ENCODE measurements around the gene TEX9. TPM values are rescaled to one million over a fixed set of nuclear protein-coding genes. Genes with fewer than 3 reads are reported as not detected.

Gene TEX9
- total and polyA plus RNA-seq, 2 of the 4 experiments (the other 2 are of a cell fraction) = 0.63 to 1.4 TPM

DNA sequence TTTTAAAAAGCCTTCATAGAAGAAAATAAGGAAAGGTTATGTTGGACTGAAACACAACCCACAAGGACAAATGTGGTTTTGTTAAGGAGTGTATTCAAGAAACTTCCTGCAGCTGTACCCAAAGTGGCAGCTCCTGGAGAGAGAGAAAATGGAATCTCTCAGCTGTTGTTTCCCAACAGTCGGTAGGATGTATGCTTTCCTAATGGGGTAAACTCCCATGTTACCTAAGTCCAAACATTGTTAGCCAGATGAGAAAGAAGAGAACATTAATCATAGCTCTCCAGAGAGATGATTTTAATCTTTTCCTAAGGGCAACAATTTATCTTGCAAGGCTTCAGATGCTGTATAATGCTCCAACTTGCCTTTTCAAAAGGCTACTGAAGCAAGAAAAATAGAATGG, 22.6 kb upstream of the TEX9 start:
- Histone ChIP-seq H4K8ac (ENCODE audit: low read depth in 2 of 2, low read length in 2 of 2) (no peak overlapping the region), H2AFZ (replicated peaks; ENCODE audit: low read length, poor library complexity) (no peak overlapping the region), H2BK15ac (ENCODE audit: low read depth, low read length) (no peak overlapping the region), H2AK9ac (replicated peaks; ENCODE audit: low read depth, low read length, poor library complexity) (no peak overlapping the region), H3K4ac (ENCODE audit: low read depth, low read length) (no peak overlapping the region), H4K5ac (ENCODE audit: low read depth, low read length) (no peak overlapping the region), H4K20me1 (ENCODE audit: insufficient read depth, low read length) (no peaks in the 10 kb centered on the region), H3K23ac (ENCODE audit: low read depth, low read length) (no peak overlapping the region), H3K4me3 (ENCODE audit: insufficient read depth, low read depth, low read length) (no peak overlapping the region), H3K27ac (ENCODE audit: insufficient read depth, low read length) (no peak overlapping the region), H3K36me3 (ENCODE audit: control insufficient read depth, insufficient read depth, low read length) (no peaks in the 10 kb centered on the region), H3K9me1 (ENCODE audit: insufficient read depth, low read length) (no peaks in the 10 kb centered on the region), H3K18ac (ENCODE audit: low read depth, low read length) (no peak overlapping the region), H3K79me1 (ENCODE audit: low read depth in 1 of 2, low read length in 2 of 2) (no peaks in the 10 kb centered on the region), H2BK5ac (ENCODE audit: low read depth, low read length, poor library complexity, severe bottlenecking) (no peak overlapping the region), H4K91ac (ENCODE audit: insufficient read depth, low read depth, low read length) (no peak overlapping the region), H3K9ac (ENCODE audit: low read depth, low read length) (no peak overlapping the region), H3K4me1 (ENCODE audit: control insufficient read depth, insufficient read depth, low read length) (no peaks in the 10 kb centered on the region), H2BK20ac (ENCODE audit: low read depth, low read length) (no peak overlapping the region), H2BK120ac (ENCODE audit: low read depth, low read length) (no peak overlapping the region), H3K14ac (replicated peaks; ENCODE audit: low read depth, low read length) (no peak overlapping the region), H3K9me3 (ENCODE audit: control insufficient read depth, insufficient read depth, low read length) (no peaks in the 10 kb centered on the region), H3K27me3 (ENCODE audit: control insufficient read depth, insufficient read depth, low read length) (no peaks in the 10 kb centered on the region), H3K4me2 (ENCODE audit: low read depth, low read length) (no peak overlapping the region), H2AK5ac (ENCODE audit: low read depth, low read length) (no peak overlapping the region), H3K56ac (ENCODE audit: extremely low read depth, insufficient read depth, low read length) (no peak overlapping the region)
- DNase-seq (no peak), ATAC-seq (ENCODE audit: low read depth) (no peak)
- CTCF ChIA-PET = no interaction called here
- POLR2A ChIA-PET (ENCODE audit: unreplicated experiment) = no interaction called here
- no peak for TF ChIP-seq ELK1 (IDR thresholded peaks at IDR 0.05; ENCODE audit: borderline replicate concordance, low read depth, low read length)
- TF ChIP-seq RFX5 (IDR thresholded peaks at IDR 0.05; ENCODE audit: low read depth, low read length) = no peak
- TF ChIP-seq RAD21 (IDR thresholded peaks at IDR 0.05; ENCODE audit: low read length) = no peak
- TF ChIP-seq NFE2L2 (IDR thresholded peaks at IDR 0.05; ENCODE audit: low read depth, low read length) = no peak
- TF ChIP-seq RCOR1 (IDR thresholded peaks at IDR 0.05; ENCODE audit: insufficient replicate concordance, low read length) = no peak
- TF ChIP-seq, protein P1, sequence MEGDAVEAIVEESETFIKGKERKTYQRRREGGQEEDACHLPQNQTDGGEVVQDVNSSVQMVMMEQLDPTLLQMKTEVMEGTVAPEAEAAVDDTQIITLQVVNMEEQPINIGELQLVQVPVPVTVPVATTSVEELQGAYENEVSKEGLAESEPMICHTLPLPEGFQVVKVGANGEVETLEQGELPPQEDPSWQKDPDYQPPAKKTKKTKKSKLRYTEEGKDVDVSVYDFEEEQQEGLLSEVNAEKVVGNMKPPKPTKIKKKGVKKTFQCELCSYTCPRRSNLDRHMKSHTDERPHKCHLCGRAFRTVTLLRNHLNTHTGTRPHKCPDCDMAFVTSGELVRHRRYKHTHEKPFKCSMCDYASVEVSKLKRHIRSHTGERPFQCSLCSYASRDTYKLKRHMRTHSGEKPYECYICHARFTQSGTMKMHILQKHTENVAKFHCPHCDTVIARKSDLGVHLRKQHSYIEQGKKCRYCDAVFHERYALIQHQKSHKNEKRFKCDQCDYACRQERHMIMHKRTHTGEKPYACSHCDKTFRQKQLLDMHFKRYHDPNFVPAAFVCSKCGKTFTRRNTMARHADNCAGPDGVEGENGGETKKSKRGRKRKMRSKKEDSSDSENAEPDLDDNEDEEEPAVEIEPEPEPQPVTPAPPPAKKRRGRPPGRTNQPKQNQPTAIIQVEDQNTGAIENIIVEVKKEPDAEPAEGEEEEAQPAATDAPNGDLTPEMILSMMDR (conservative IDR thresholded peaks at IDR 0.05; ENCODE audit: low read depth, low read length) = no peak
- TF ChIP-seq FOS (IDR thresholded peaks at IDR 0.05; ENCODE audit: low read depth, low read length) = no peak
- in situ Hi-C loops (cut with MboI; ENCODE audit: low sequenced_read_pairs) = no loop called here
- WGBS, 2 experiments (ENCODE audit: extremely low coverage in 2 of 2, insufficient read length in 1 of 2) = no CpG with 5 or more reads among the region's 1 CpG
- intact Hi-C loops (cut with micrococcal nuclease) = no loop called here
- dilution Hi-C loops (cut with HindIII; ENCODE audit: low sequenced_read_pairs, unreplicated experiment) = no loop called here
- BruUV-seq (replicated peaks) = no TSS peak
